GM18526 (cell line): Measurements from ENCODE around the gene RBM15B.

Experiments used
- POLR2A ChIP-seq: IDR thresholded peaks from 3 replicates; pipeline ENCODE4 v1.6.1; 2011; ENCODE audit not compliant: insufficient read length; ENCODE audit errors: extremely low read depth

The RBM15B gene

GRCh38 chr3:51441282-51442030 is 50.4 kb downstream of the RBM15B start:
- no peak for TF ChIP-seq POLR2A

- no peak for TF ChIP-seq POLR2A
Observed at GRCh38 chr3:51445544-51446280, 54.6 kb downstream of the RBM15B start.
